ENCODE results near the gene OR10H1.

GRCh38 chr19:15811476-15811875 is 4.0 kb downstream of the OR10H1 start:
- TF ChIP-seq CTCF (IDR thresholded peaks at IDR 0.05) = no peak
- TF ChIP-seq EZH2 (IDR thresholded peaks at IDR 0.05) = no peak

Data from neural progenitor cell (in vitro differentiated cells).